ENCODE results near the gene KCNJ11.

KCNJ11 gene

GRCh38 chr11:17368551-17368950 lies 19.9 kb downstream of the KCNJ11 start:
- DNase-seq = no peak

- no peak for DNase-seq
Measured at GRCh38 chr11:17366495-17366894, 22.0 kb downstream of the KCNJ11 start.

- DNase-seq = peak in 26 of 56 donors; percentile 3 to 71 (median 22)
Measured at GRCh38 chr11:17354601-17354991, 33.9 kb downstream of the KCNJ11 start.

GRCh38 chr11:17353821-17354600 lies 34.4 kb downstream of the KCNJ11 start:
- DNase-seq = no peak

GRCh38 chr11:17352950-17353820 lies 35.3 kb downstream of the KCNJ11 start:
- DNase-seq = peak in 49 of 56 donors; percentile 20 to 80 (median 60)

GRCh38 chr11:17351510-17352176 lies 36.8 kb downstream of the KCNJ11 start, which contains the start of gene NCR3LG1:
Gene NCR3LG1 (plus strand): TSS chr11:17351800. CDS start chr11:17351970, 170 bp downstream.
- DNase-seq = peak in 44 of 56 donors; percentile 8 to 74 (median 43)

- DNase-seq = no peak
Measured at GRCh38 chr11:17351172-17351509, 37.3 kb downstream of the KCNJ11 start.

- no peak for DNase-seq
Measured at GRCh38 chr11:17350455-17351171, 37.8 kb downstream of the KCNJ11 start.

GRCh38 chr11:17347676-17348075 lies 40.8 kb downstream of the KCNJ11 start:
- no peak for DNase-seq

- no peak for DNase-seq
Measured at GRCh38 chr11:17343907-17344306, 44.6 kb downstream of the KCNJ11 start.

GRCh38 chr11:17343257-17343656 lies 45.2 kb downstream of the KCNJ11 start:
- no peak for DNase-seq

Data from nucleus accumbens (tissue), 56 donors.